Lower leg skin (tissue), 3 donors: ENCODE results near the gene ZSCAN25.

Experiments
- CTCF ChIP-seq, 3 donors: fragments of 450-650 bp; IDR thresholded peaks; one replicate each; pipeline ENCODE4 v1.5.1; 2016; ENCODE audit warnings: antibody characterized with exemption in 3 of 3, mild to moderate bottlenecking in 3 of 3, moderate library complexity in 2 of 3
- POLR2A ChIP-seq, 2 donors: fragments of 450-650 bp; IDR thresholded peaks; one replicate each; pipeline ENCODE4 v1.6.1; 2016 to 2017; ENCODE audit warnings: antibody characterized with exemption in 2 of 2, mild to moderate bottlenecking in 1 of 2, moderate library complexity in 1 of 2

- no peak for TF ChIP-seq CTCF (IDR thresholded peaks at IDR 0.05)
- no peak for TF ChIP-seq POLR2A (IDR thresholded peaks at IDR 0.05)
Measured at GRCh38 chr7:99624484-99624883, 7.7 kb downstream of the ZSCAN25 start.
